ENCODE results near the gene GFER.

GFER gene

GRCh38 chr16:2001035-2001434, 17.0 kb downstream of the GFER start:
- TF ChIP-seq ZFX (IDR thresholded peaks at IDR 0.05) (no peak), CTCF (conservative IDR thresholded peaks at IDR 0.05) (no peak)

GRCh38 chr16:2001456-2002355, 17.7 kb downstream of the GFER start:
- TF ChIP-seq ZFX (IDR thresholded peaks at IDR 0.05) (no peak), CTCF (conservative IDR thresholded peaks at IDR 0.05) (no peak)
- no peak overlapping the region for H3K27ac ChIP-seq

More at GRCh38 chr16:2001035-2001434, 17.0 kb downstream of the GFER start:
- H3K27ac ChIP-seq, result no peak overlapping the region

DNA sequence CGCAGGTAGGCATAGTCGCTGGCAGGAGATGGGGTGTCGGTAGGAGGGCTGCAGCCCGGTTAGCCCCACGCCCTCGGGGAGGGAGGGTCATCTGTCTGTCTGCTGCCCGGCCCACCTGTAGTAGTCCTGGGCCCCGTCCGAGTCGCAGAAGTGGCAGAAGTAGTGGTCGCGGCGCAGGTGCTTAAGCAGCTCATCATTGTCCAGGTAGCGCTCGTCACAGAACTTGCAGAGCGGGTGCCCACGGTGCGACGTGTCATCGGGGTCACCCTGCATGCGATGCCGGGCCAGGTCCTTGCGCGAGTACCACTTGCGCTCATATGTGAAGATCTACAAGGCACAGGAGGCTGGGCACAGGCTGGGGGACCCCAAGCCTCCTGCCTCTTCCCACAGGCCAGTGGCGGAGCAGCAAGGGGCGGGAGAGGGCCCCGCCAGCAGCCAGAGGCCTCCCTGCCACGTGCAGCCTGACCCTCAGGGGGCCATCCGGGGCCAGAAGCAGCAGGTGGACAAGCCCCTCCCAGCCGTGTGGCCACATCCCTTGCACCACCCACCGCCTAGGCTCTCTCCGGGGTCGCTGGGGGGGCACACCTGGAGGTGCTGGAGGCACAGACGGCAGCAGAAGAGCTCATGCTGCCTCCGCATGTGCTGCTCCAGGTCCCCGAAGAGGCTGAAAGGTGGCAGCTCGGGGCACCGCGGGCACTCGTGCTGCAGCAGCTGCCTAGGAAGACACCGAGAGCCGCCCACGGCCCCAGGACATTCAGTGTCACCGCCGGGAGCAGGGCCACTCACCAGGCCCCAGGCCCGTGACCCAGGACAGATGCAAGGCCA, 18.6 kb downstream of the GFER start:
- H3K27ac ChIP-seq, result no peak overlapping the region
- TF ChIP-seq CTCF (conservative IDR thresholded peaks at IDR 0.05) (no peak), ZFX (IDR thresholded peaks at IDR 0.05) (no peak)

- peak overlapping the region; percentile 99; the same call in 1 of the 2 replicates for H3K27ac ChIP-seq
- TF ChIP-seq ZFX (IDR thresholded peaks at IDR 0.05), result no peak
- TF ChIP-seq CTCF (conservative IDR thresholded peaks at IDR 0.05), result no peak
These were observed 19.3 kb downstream of the GFER start for GRCh38 chr16:2003231-2003826.

- TF ChIP-seq ZFX (IDR thresholded peaks at IDR 0.05) (no peak), CTCF (conservative IDR thresholded peaks at IDR 0.05) (peak; percentile 95)
- peak overlapping the region; percentile 99 for H3K27ac ChIP-seq
These were observed 20.0 kb downstream of the GFER start for GRCh38 chr16:2003827-2004641.

GRCh38 chr16:2004795-2005517, 21.0 kb downstream of the GFER start:
- TF ChIP-seq ZFX (IDR thresholded peaks at IDR 0.05), result no peak
- TF ChIP-seq CTCF (conservative IDR thresholded peaks at IDR 0.05), result no peak
- H3K27ac ChIP-seq, result peak overlapping the region; percentile 99

All from C4-2B (cell line).